GM04503 (cell line): ENCODE results near the gene HES2.
"Not testable (repeated sequence)": the region's sequence is repeated elsewhere in the genome, so short reads cannot be mapped to it uniquely, and the experiment has no call there.

Experiments
- DNase-seq: peaks from one replicate; pipeline ENCODE4 v3.0.0-alpha.2; 2012; ENCODE audit warnings: low read depth

The HES2 gene

GRCh38 chr1:6418668-6419396 is 887 bp downstream of the HES2 start:
- DNase-seq: no peak

GRCh38 chr1:6417961-6418667 is 1.6 kb downstream of the HES2 start:
- DNase-seq: no peak

GRCh38 chr1:6416906-6417305 is 2.8 kb downstream of the HES2 start:
- no peak for DNase-seq

- no peak for DNase-seq
These were observed 3.4 kb downstream of the HES2 start for GRCh38 chr1:6416295-6416656.

GRCh38 chr1:6414881-6415626 is 4.7 kb downstream of the HES2 start:
- DNase-seq: no peak

GRCh38 chr1:6414443-6414844 is 5.3 kb downstream of the HES2 start:
- no peak for DNase-seq

GRCh38 chr1:6412896-6413295 is 6.8 kb downstream of the HES2 start:
- no peak for DNase-seq

- DNase-seq: no peak
These were observed 9.3 kb downstream of the HES2 start for GRCh38 chr1:6410248-6410893.

- DNase-seq: no peak
These were observed 10.0 kb downstream of the HES2 start for GRCh38 chr1:6409733-6410132.

- DNase-seq: no peak
These were observed 10.7 kb downstream of the HES2 start for GRCh38 chr1:6409053-6409452.

GRCh38 chr1:6408023-6408422 is 11.7 kb downstream of the HES2 start:
- no peak for DNase-seq

GRCh38 chr1:6401673-6402072 is 18.0 kb downstream of the HES2 start:
- DNase-seq: no peak

- no peak for DNase-seq
These were observed 20.4 kb downstream of the HES2 start for GRCh38 chr1:6399294-6399693.

GRCh38 chr1:6397844-6398441 is 21.8 kb downstream of the HES2 start:
- no peak for DNase-seq

- no peak for DNase-seq
These were observed 22.7 kb downstream of the HES2 start for GRCh38 chr1:6396998-6397397.

- DNase-seq: not testable (repeated sequence)
These were observed 23.9 kb downstream of the HES2 start for GRCh38 chr1:6395781-6396244.

- not testable (repeated sequence) for DNase-seq
These were observed 24.6 kb downstream of the HES2 start for GRCh38 chr1:6395130-6395529.

GRCh38 chr1:6393400-6394187 is 26.1 kb downstream of the HES2 start, which contains the start of gene ACOT7:
ACOT7 (minus strand) TSS chr1:6393767; CDS start chr1:6393399, 368 bp downstream.
- peak; percentile 47 for DNase-seq

GRCh38 chr1:6392809-6393399 is 26.8 kb downstream of the HES2 start:
- DNase-seq: no peak

GRCh38 chr1:6391951-6392808 is 27.5 kb downstream of the HES2 start:
- DNase-seq: no peak
